ENCODE results near the gene CRYGB.
"Not testable (repeated sequence)": the region's sequence is repeated elsewhere in the genome, so short reads cannot be mapped to it uniquely, and the experiment has no call there.

The CRYGB gene

DNA sequence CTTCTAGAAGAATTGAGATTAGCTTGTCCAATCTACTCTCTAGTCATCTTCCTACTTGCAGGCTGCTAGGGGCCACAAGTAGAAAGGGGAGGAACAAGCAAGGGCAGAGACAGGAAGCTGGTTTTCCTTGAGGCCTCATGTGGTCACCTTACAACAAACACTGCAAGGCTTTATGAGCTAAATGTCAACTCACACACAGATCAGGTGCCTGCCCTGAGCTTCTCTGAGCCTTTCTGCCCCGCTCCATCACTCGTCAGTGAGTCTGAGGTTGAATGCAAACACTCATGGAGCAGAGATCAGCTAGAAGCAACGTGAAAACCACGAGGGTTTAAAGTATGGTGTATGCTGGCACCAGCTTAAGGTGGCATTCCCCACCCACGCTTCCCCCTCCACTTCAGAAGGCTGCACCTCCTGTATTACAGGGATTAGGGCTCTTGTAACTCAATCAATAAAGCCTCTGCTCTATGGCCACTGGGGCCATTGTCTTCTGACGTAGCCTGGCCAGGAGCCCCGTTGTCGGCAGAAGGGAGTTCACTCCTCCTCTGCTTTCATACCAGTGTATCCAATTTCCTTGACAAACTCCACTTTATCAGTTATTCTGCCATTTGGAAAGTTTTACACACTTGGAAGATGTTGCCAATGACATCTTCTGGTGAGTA, 10.9 kb downstream of the CRYGB start:
- H3K27ac ChIP-seq (ENCODE audit: low read depth, low read length) = no peak overlapping the region
- H2AFZ ChIP-seq (ENCODE audit: low read length, unreplicated experiment) = no peak overlapping the region
- no peaks in the 10 kb centered on the region for H3K79me2 ChIP-seq (ENCODE audit: control insufficient read depth, insufficient read depth, low read length, unreplicated experiment)
- no peak overlapping the region for H3K4me3 ChIP-seq (ENCODE audit: low read depth, low read length)
- no peaks in the 10 kb centered on the region for H3K4me1 ChIP-seq (ENCODE audit: control insufficient read depth, insufficient read depth, low read length, unreplicated experiment)
- H3K36me3 ChIP-seq (ENCODE audit: insufficient read depth, low read length) = no peaks in the 10 kb centered on the region
- no peaks in the 10 kb centered on the region for H3K27me3 ChIP-seq (ENCODE audit: insufficient read depth, low read length)

DNA sequence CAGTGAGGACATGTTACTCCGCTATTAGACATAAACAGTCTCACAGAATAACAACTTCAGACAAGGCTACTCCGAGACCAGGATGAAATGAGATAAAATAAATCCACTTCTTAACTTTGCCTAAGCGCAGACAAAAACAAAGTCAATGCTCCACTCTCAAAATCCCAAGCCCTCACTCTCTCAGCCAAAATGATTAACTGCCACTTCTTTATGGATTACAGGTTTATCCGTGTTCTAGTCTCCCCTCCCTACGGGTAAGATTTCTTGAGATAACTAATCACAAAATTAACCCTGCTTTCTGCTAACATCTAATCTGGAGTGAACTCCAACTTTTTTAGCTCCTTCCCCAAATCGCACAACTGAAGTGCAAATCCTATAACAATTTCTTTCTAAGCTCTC, 15.2 kb downstream of the CRYGB start:
- no peaks in the 10 kb centered on the region for H3K27me3 ChIP-seq (ENCODE audit: insufficient read depth, low read length)
- no peak overlapping the region for H3K27ac ChIP-seq (ENCODE audit: low read depth, low read length)
- H3K4me3 ChIP-seq (ENCODE audit: low read depth, low read length) = no peak overlapping the region
- no peak overlapping the region for H2AFZ ChIP-seq (ENCODE audit: low read length, unreplicated experiment)
- no peaks in the 10 kb centered on the region for H3K4me1 ChIP-seq (ENCODE audit: control insufficient read depth, insufficient read depth, low read length, unreplicated experiment)
- no peaks in the 10 kb centered on the region for H3K36me3 ChIP-seq (ENCODE audit: insufficient read depth, low read length)
- no peaks in the 10 kb centered on the region for H3K79me2 ChIP-seq (ENCODE audit: control insufficient read depth, insufficient read depth, low read length, unreplicated experiment)

DNA sequence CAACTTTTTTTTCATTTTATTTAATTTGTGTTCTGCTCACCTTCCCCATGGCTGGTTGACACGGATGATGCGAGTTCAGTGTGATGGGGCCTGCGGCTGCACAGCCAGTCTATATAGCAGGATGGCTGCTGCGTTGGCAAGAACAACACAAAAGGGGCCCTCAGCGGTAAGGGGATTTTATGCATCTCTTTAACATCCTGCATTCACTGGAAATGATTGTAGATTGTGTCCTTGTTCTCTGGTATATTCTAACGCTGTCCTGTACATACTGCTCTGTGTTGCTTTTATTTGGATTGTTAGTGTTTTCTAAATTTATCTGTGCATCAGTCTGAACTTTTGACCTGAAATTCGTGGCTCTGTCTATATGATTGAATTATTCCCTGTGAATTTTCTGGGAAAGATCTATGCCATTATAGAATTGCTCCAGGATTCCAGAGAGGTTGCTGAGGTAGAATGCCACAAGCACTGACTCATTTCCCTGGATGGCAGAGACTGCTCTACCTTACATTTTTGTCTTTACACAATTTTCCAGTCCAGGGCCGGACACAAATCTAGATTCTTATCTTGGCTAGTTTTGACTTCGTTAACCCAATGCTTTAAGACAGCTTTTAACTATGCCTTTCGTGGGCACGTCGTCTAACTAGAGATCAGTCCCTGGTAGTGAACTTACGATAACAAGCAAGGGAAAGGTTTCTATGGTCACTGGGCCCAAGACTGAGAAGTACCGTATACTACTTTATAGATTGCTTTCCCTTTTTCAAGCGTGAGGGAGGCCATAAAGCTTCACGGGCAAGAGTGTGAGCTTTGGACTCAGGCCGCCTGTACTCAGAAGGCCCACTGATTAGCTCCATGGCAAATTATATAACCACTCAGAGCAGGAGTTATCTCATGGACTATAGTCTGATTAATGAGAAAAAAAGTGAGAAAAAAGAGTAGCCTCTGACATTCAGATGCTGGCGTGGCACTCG, 15.9 kb downstream of the CRYGB start, which contains the start of gene CRYGC:
Gene CRYGC (minus strand): TSS at position 85 of the 968 bp plus-strand sequence. CDS start 36 bp downstream, at position 49.
- Histone ChIP-seq H3K36me3 (ENCODE audit: insufficient read depth, low read length) (no peaks in the 10 kb centered on the region), H3K4me3 (ENCODE audit: low read depth, low read length) (no peak within 1 kb of the TSS), H3K4me1 (ENCODE audit: control insufficient read depth, insufficient read depth, low read length, unreplicated experiment) (no peaks in the 10 kb centered on the region), H2AFZ (ENCODE audit: low read length, unreplicated experiment) (no peak within 1 kb of the TSS), H3K27ac (ENCODE audit: low read depth, low read length) (no peak within 1 kb of the TSS), H3K79me2 (ENCODE audit: control insufficient read depth, insufficient read depth, low read length, unreplicated experiment) (no peaks in the 10 kb centered on the region), H3K27me3 (ENCODE audit: insufficient read depth, low read length) (peaks cover 4% of the 10 kb centered on the region; the same call in 1 of the 2 replicates)

DNA sequence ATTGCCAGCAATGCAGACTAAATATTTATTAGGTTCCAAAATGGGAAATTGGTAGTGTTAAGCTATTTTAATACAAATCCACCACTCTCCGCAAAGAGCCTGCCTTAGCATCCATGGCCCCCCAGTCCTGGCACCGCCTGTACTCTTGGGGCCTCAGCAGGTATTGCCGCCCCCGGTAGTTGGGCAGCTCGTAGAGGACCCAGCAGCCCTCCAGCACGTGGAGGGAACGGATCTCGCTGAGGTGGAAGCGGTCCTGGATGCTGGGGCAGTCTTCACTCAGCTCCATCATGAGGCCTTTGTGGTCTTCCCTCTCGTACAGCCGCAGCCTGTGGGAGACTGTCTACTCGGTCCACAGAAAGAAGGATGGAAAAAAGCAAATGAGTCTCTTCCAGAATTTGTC, 17.8 kb downstream of the CRYGB start:
- Histone ChIP-seq H3K27me3 (ENCODE audit: insufficient read depth, low read length) (peaks cover 20% of the 10 kb centered on the region), H3K4me1 (ENCODE audit: control insufficient read depth, insufficient read depth, low read length, unreplicated experiment) (no peaks in the 10 kb centered on the region), H2AFZ (ENCODE audit: low read length, unreplicated experiment) (no peak overlapping the region), H3K36me3 (ENCODE audit: insufficient read depth, low read length) (no peaks in the 10 kb centered on the region), H3K79me2 (ENCODE audit: control insufficient read depth, insufficient read depth, low read length, unreplicated experiment) (no peaks in the 10 kb centered on the region), H3K27ac (ENCODE audit: low read depth, low read length) (no peak overlapping the region), H3K4me3 (ENCODE audit: low read depth, low read length) (no peak overlapping the region)

DNA sequence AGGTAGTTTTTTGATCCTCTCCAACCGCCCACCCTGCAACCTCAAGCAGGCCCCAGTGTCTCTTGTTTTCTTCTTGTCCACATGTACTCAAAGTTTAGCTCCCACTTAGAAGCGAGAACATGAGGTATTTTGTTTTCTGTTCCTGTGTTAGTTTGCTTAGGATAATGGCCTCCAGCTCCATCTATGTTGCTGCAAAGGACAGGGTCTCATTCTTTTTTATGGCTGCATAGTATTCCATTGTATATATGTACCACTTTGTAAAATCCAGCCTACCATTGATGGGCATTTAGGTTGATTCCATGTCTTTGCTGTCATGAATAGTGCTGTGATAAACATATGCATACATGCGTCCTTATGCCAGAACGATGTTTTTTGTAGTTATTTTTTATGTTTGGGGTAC, 18.9 kb downstream of the CRYGB start:
- Histone ChIP-seq H3K4me1 (ENCODE audit: control insufficient read depth, insufficient read depth, low read length, unreplicated experiment) (no peaks in the 10 kb centered on the region), H3K27ac (ENCODE audit: low read depth, low read length) (no peak overlapping the region), H2AFZ (ENCODE audit: low read length, unreplicated experiment) (no peak overlapping the region), H3K4me3 (ENCODE audit: low read depth, low read length) (no peak overlapping the region), H3K27me3 (ENCODE audit: insufficient read depth, low read length) (peaks cover 20% of the 10 kb centered on the region), H3K36me3 (ENCODE audit: insufficient read depth, low read length) (no peaks in the 10 kb centered on the region), H3K79me2 (ENCODE audit: control insufficient read depth, insufficient read depth, low read length, unreplicated experiment) (no peaks in the 10 kb centered on the region)

DNA sequence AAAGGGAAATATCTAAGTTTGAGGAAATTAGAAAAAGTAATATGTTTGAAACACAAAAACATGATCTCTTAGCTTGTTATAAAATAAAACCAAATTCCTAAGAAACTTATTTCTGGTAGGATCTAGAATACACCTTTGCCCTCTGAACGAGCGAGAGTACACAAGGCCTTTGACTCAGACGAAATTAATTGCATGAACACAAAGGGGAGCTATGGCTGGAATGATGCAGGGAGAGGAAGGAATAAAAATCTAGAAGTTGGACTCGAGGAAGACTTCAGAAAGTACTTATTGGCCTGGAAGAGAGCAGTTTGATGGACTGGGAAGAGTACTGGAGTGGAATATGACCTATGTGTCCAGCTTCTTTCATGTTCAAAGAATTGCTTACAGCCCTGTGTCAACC, 20.7 kb downstream of the CRYGB start:
- H3K27ac ChIP-seq (ENCODE audit: low read depth, low read length) = no peak overlapping the region
- no peaks in the 10 kb centered on the region for H3K4me1 ChIP-seq (ENCODE audit: control insufficient read depth, insufficient read depth, low read length, unreplicated experiment)
- no peaks in the 10 kb centered on the region for H3K36me3 ChIP-seq (ENCODE audit: insufficient read depth, low read length)
- peaks cover 20% of the 10 kb centered on the region for H3K27me3 ChIP-seq (ENCODE audit: insufficient read depth, low read length)
- H2AFZ ChIP-seq (ENCODE audit: low read length, unreplicated experiment) = no peak overlapping the region
- no peak overlapping the region for H3K4me3 ChIP-seq (ENCODE audit: low read depth, low read length)
- no peaks in the 10 kb centered on the region for H3K79me2 ChIP-seq (ENCODE audit: control insufficient read depth, insufficient read depth, low read length, unreplicated experiment)

DNA sequence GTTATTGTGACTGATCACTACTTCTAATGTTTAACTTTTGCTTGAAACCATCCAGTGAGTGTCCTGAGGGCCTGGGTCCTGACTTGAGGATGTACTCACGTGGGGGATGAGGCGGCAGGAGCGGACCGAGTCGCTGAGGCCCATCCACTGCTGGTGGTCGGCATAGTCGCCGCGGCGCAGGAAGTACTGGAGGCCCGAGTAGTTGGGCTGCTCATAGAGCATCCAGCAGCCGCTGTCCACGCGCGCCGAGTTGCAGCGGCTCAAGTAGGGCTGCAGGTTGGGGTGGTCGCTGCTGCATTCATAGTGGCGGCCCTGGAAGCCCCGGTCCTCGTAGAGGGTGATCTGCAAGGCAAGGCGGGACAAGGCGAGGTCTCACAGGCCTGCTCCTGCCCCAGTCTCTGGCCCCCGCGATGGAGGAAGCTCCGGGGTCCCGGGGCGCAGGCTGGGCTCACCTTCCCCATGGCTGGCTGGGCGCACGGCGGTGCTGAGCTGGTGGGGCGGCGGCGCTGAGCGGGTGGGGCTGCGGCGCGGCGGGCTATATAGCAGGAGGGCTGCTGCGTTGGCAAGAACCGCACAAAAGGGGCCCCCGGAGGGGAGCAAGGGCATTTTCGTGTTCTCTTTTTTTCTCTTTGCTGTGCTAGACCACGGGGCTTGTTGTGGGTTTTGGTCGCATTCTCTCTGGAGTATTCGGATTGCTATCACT, 21.8 kb downstream of the CRYGB start, which contains the start of gene CRYGD:
Gene CRYGD (minus strand): TSS at position 512 of the 703 bp plus-strand sequence. CDS start 51 bp downstream, at position 461.
- H3K4me1 ChIP-seq (ENCODE audit: control insufficient read depth, insufficient read depth, low read length, unreplicated experiment); H3K79me2 ChIP-seq (ENCODE audit: control insufficient read depth, insufficient read depth, low read length, unreplicated experiment); H3K36me3 ChIP-seq (ENCODE audit: insufficient read depth, low read length); H3K27ac ChIP-seq (ENCODE audit: low read depth, low read length): not testable (repeated sequence)
- H2AFZ ChIP-seq (ENCODE audit: low read length, unreplicated experiment) = peak within 1 kb of the TSS; percentile 66
- peak within 1 kb of the TSS; percentile 66 for H3K4me3 ChIP-seq (ENCODE audit: low read depth, low read length)
- H3K27me3 ChIP-seq (ENCODE audit: insufficient read depth, low read length) = peaks cover 20% of the 10 kb centered on the region

DNA sequence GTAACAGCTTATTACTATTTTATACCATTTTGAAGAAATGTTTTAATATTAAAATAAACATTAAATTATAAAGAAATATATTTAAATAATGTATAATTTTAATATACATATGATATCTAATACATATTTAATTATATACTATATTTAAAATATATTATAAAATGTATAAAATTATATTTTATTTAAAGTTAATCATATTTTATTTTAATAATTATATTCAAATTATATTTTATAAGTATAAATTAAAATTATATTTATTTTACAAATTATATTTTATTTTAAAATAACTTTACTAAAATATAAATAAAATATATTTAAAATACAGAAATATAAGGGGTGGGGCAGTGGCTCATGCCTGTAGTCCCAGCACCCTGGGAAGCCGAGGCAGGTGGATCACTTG, 23.7 kb downstream of the CRYGB start:
- no peak overlapping the region for H3K4me3 ChIP-seq (ENCODE audit: low read depth, low read length)

DNA sequence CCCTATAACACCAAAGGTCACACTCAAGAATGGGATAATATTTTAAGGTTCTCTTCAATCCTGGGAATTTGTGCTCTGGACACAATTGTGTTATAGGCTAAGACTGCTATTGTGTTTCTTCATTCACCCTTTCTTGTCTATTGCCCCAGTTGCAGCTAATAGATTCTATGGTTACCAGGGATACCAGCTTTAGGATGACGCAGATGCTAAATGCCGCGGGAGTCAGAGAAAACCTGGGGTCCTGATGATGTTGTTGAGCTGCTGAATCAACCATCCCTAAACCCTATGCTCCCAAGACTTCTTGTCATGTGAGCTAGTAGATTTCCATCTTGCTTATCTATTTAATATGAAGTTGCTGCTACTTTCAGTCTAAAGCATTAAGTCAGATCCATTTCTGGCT, 27.0 kb downstream of the CRYGB start:
- H3K4me1 ChIP-seq (ENCODE audit: control insufficient read depth, insufficient read depth, low read length, unreplicated experiment) = no peaks in the 10 kb centered on the region
- no peak overlapping the region for H2AFZ ChIP-seq (ENCODE audit: low read length, unreplicated experiment)
- H3K79me2 ChIP-seq (ENCODE audit: control insufficient read depth, insufficient read depth, low read length, unreplicated experiment) = no peaks in the 10 kb centered on the region
- H3K36me3 ChIP-seq (ENCODE audit: insufficient read depth, low read length) = no peaks in the 10 kb centered on the region
- H3K27ac ChIP-seq (ENCODE audit: low read depth, low read length) = no peak overlapping the region
- no peak overlapping the region for H3K4me3 ChIP-seq (ENCODE audit: low read depth, low read length)
- H3K27me3 ChIP-seq (ENCODE audit: insufficient read depth, low read length) = peaks cover 14% of the 10 kb centered on the region

More for the DNA sequence above, 23.7 kb downstream of the CRYGB start:
- no peak overlapping the region for H3K27ac ChIP-seq (ENCODE audit: low read depth, low read length)
- no peaks in the 10 kb centered on the region for H3K36me3 ChIP-seq (ENCODE audit: insufficient read depth, low read length)
- H3K27me3 ChIP-seq (ENCODE audit: insufficient read depth, low read length) = peaks cover 20% of the 10 kb centered on the region
- H2AFZ ChIP-seq (ENCODE audit: low read length, unreplicated experiment) = no peak overlapping the region
- H3K4me1 ChIP-seq (ENCODE audit: control insufficient read depth, insufficient read depth, low read length, unreplicated experiment) = no peaks in the 10 kb centered on the region
- H3K79me2 ChIP-seq (ENCODE audit: control insufficient read depth, insufficient read depth, low read length, unreplicated experiment) = no peaks in the 10 kb centered on the region

DNA sequence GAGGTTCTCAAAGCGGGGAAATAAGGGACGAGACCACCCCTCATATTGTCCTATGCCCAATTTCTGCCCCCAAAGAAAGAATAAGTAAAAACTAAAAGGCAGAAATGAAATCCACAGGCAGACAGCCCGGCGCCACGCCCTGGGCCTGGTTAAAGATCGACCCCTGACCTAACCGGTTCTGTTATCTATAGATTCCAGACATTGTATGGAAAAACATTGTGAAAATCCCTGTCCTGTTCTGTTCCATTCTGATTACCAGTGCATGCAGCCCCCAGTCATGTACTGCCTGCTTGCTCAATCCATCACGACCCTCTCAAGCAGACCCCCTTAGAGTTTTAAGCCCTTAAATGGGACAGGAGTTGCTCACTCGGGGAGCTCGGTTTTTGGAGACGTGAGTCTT, 28.6 kb downstream of the CRYGB start:
- not testable (repeated sequence) for H3K27ac ChIP-seq (ENCODE audit: low read depth, low read length); H3K4me3 ChIP-seq (ENCODE audit: low read depth, low read length); H2AFZ ChIP-seq (ENCODE audit: low read length, unreplicated experiment); H3K79me2 ChIP-seq (ENCODE audit: control insufficient read depth, insufficient read depth, low read length, unreplicated experiment); H3K36me3 ChIP-seq (ENCODE audit: insufficient read depth, low read length); H3K4me1 ChIP-seq (ENCODE audit: control insufficient read depth, insufficient read depth, low read length, unreplicated experiment)
- H3K27me3 ChIP-seq (ENCODE audit: insufficient read depth, low read length) = peaks cover 23% of the 10 kb centered on the region
